Adrenal gland (tissue), 12 donors: ENCODE results near the gene OR2A25. TPM values are rescaled to one million over a fixed set of nuclear protein-coding genes. Genes with fewer than 3 reads are reported as not detected.

Source experiments
- DNase-seq, 7 donors: peaks; one replicate each; pipeline ENCODE4 v3.0.0-alpha.2; 2019 to 2020
- H3K27ac ChIP-seq, 5 donors: fragments of 200-600 bp; sonication (generic) in 4 of 5; 1 replicate in 3 of 5; 2 replicates in 2 of 5; pipeline versions ENCODE4 v1.5.1 to v1.8.0; 2016 to 2020; ENCODE audit warnings: mild to moderate bottlenecking in 1 of 5
- H3K27me3 ChIP-seq: fragments of 200-600 bp; 2 replicates; pipeline ENCODE4 v1.8.0; 2021
- H3K36me3 ChIP-seq, 2 donors: fragments of 200-600 bp; replicated peaks in 1 of 2; 1 replicate in 1 of 2; 2 replicates in 1 of 2; pipeline versions ENCODE4 v1.5.1 to v1.8.0; 2018 to 2022
- H3K4me1 ChIP-seq, 2 donors: fragments of 200-600 bp; replicated peaks in 1 of 2; 1 replicate in 1 of 2; 2 replicates in 1 of 2; pipeline versions ENCODE4 v1.5.1 to v1.8.0; 2018 to 2021
- H3K4me3 ChIP-seq, 4 donors: fragments of 200-600 bp; sonication (generic) in 3 of 4; one replicate each; pipeline ENCODE4 v1.5.1; 2016 to 2018
- H3K9me3 ChIP-seq, 3 donors: fragments of 200-600 bp; sonication (generic) in 1 of 3; replicated peaks in 1 of 3; 1 replicate in 2 of 3; 2 replicates in 1 of 3; pipeline versions ENCODE4 v1.5.1 to v1.8.0; 2016 to 2021
- CTCF ChIP-seq, 6 experiments: fragments of 450-650 bp in 4 of 6; fragments of 200-600 bp in 2 of 6; sonication (generic) in 1 of 6; IDR thresholded peaks; 1 replicate in 5 of 6; 2 replicates in 1 of 6; pipeline versions ENCODE4 v1.5.1 to v1.8.0; 2016 to 2021; ENCODE audit warnings: antibody characterized with exemption in 6 of 6, mild to moderate bottlenecking in 2 of 6, moderate library complexity in 1 of 6
- POLR2A ChIP-seq, 2 donors: fragments of 450-650 bp; IDR thresholded peaks; one replicate each; pipeline ENCODE4 v1.6.1; 2017; ENCODE audit warnings: antibody characterized with exemption in 2 of 2, mild to moderate bottlenecking in 2 of 2, moderate library complexity in 1 of 2
- WGBS, 4 donors: extraction: QIAGEN DNeasy Blood & Tissue Kit in 2 of 4; methylation state at CpG; one replicate each; pipeline versions ENCODE4 v1.1.5 to v1.1.7; 2013 to 2017; 5-methylcytosine and 5-hydroxymethylcytosine counted together
- intact Hi-C, 2 donors: fragments of 100-400 bp; cut with DNase I; formaldehyde crosslinking; loops; one replicate each; pipeline versions ENCODE4 v1.14.1 to v1.15.0; 2022 to 2023
- polyA plus RNA-seq, 3 donors: library from polyadenylated mRNA; stranded (reverse); fragments of 200-250 nt in 2 of 3; fragments of 350-450 nt in 1 of 3; fragmentation: Illumina TruSeq in 1 of 3; extraction: RNeasy Lipid Tissue Mini Kit (QIAGEN cat#74804) in 1 of 3; gene quantifications; one replicate each; pipeline ENCODE4 v1.2.3, GENCODE V29; 2013 to 2014
- total RNA-seq, 9 donors: library from RNA; depleted of rRNA in 4 of 9; stranded (reverse); fragments of >200 nt in 4 of 9; fragments of 120-200 nt in 1 of 9; fragmentation: NEBNext Ultra II Directional in 1 of 9; extraction: Animal tissue kit (Norgen Biotek cat#: 25700) in 1 of 9; gene quantifications; one replicate each; pipeline versions ENCODE4 v1.1.0 to v1.2.4, GENCODE V29; 2013 to 2023
- donor health status: healthy with polysubstance abuse.
- donor health status: Bipolar disorder and iron deficiency.
- donor health status: DM: yes; HTN: yes; CAD: no.
- donor health status: DM: no; HTN: no; CAD: no.
- donor health status: DM: no; HTN: no; CAD: no.
- donor health status: DM: yes; HTN: yes; CAD: no.

The OR2A25 gene
- total and polyA plus RNA-seq, 12 donors: not detected

- TF ChIP-seq POLR2A (IDR thresholded peaks at IDR 0.05) (no peak), CTCF (IDR thresholded peaks at IDR 0.05) (no peak)
- no peaks in the 10 kb centered on the region for H3K36me3 ChIP-seq
- DNase-seq: no peak
- H3K27me3 ChIP-seq: peaks cover 4% of the 10 kb centered on the region
- no peaks in the 10 kb centered on the region for H3K9me3 ChIP-seq
- H3K4me3 ChIP-seq: no peak overlapping the region
- 59 to 71% (median 71%) methylated on average over 1 of the region's 1 CpG for WGBS, 4 donors
- H3K27ac ChIP-seq: no peak overlapping the region
- no peaks in the 10 kb centered on the region for H3K4me1 ChIP-seq
- intact Hi-C loops: no loop called here
Observed at GRCh38 chr7:144087230-144087629, 17.6 kb downstream of the OR2A25 start.

- H3K36me3 ChIP-seq: no peaks in the 10 kb centered on the region
- H3K27me3 ChIP-seq: peaks cover 4% of the 10 kb centered on the region
- no peak for TF ChIP-seq CTCF (IDR thresholded peaks at IDR 0.05)
- TF ChIP-seq POLR2A (IDR thresholded peaks at IDR 0.05): no peak
- intact Hi-C loops: no loop called here
- no peak for DNase-seq
- no peak overlapping the region for H3K4me3 ChIP-seq
- H3K4me1 ChIP-seq: no peaks in the 10 kb centered on the region
- no peak overlapping the region for H3K27ac ChIP-seq
- no peaks in the 10 kb centered on the region for H3K9me3 ChIP-seq
- WGBS, 4 donors: 76 to 86% (median 81%) methylated on average over 3 of the region's 3 CpGs
Observed at GRCh38 chr7:144090667-144091066, 21.1 kb downstream of the OR2A25 start.

- H3K9me3 ChIP-seq: no peaks in the 10 kb centered on the region
- no peaks in the 10 kb centered on the region for H3K36me3 ChIP-seq
- no peaks in the 10 kb centered on the region for H3K4me1 ChIP-seq
- no peaks in the 10 kb centered on the region for H3K27me3 ChIP-seq
- no peak overlapping the region for H3K4me3 ChIP-seq
- intact Hi-C loops: no loop called here
- no peak overlapping the region for H3K27ac ChIP-seq
- TF ChIP-seq CTCF (IDR thresholded peaks at IDR 0.05) (no peak), POLR2A (IDR thresholded peaks at IDR 0.05) (no peak)
- DNase-seq: no peak
Observed at GRCh38 chr7:144098776-144099175, 29.2 kb downstream of the OR2A25 start.

GRCh38 chr7:144100607-144101006 is 31.0 kb downstream of the OR2A25 start:
- DNase-seq: no peak
- Histone ChIP-seq H3K27me3 (no peaks in the 10 kb centered on the region), H3K36me3 (no peaks in the 10 kb centered on the region), H3K4me1 (no peaks in the 10 kb centered on the region), H3K9me3 (no peaks in the 10 kb centered on the region), H3K4me3 (no peak overlapping the region), H3K27ac (no peak overlapping the region)
- intact Hi-C loops: no loop called here
- 46 to 59% (median 54%) methylated on average over 3 of the region's 3 CpGs for WGBS, 4 donors
- TF ChIP-seq CTCF (IDR thresholded peaks at IDR 0.05) (no peak), POLR2A (IDR thresholded peaks at IDR 0.05) (no peak)
